ENCODE results near the gene SLC5A3.

DNA sequence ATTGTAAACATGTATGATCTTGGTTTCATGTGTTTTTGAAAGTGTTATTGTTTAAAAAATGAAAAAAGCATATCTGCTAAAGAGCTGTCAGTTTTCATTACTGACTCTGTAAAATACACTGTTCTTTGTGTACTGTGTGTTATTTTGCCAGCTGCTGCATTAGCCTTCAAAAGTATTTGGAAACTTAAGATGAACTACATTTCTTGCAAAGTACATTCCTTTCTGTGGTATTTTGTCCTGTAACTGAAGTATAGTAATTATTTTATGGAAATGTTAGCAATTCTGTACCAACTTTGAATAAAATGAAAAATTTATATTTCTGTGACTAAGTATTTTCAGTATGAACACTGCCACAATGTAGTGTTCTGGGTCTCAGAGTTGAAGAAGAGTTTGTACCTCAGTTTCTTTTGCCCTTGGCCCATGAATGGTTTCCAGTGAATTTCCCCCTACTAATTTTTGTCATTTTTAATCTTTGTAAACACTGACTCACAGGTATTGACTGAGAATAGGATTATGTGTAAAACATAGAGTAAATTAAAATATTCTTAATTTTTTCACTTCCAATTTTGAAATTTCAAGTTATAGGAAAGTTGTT is 32.7 kb downstream of the SLC5A3 start:
- TF ChIP-seq, protein P1, sequence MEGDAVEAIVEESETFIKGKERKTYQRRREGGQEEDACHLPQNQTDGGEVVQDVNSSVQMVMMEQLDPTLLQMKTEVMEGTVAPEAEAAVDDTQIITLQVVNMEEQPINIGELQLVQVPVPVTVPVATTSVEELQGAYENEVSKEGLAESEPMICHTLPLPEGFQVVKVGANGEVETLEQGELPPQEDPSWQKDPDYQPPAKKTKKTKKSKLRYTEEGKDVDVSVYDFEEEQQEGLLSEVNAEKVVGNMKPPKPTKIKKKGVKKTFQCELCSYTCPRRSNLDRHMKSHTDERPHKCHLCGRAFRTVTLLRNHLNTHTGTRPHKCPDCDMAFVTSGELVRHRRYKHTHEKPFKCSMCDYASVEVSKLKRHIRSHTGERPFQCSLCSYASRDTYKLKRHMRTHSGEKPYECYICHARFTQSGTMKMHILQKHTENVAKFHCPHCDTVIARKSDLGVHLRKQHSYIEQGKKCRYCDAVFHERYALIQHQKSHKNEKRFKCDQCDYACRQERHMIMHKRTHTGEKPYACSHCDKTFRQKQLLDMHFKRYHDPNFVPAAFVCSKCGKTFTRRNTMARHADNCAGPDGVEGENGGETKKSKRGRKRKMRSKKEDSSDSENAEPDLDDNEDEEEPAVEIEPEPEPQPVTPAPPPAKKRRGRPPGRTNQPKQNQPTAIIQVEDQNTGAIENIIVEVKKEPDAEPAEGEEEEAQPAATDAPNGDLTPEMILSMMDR (IDR thresholded peaks at IDR 0.05; ENCODE audit: borderline replicate concordance, extremely low read depth, low read length, poor library complexity, severe bottlenecking): no peak
- TF ChIP-seq EZH2 (IDR thresholded peaks at IDR 0.05; ENCODE audit: borderline replicate concordance, low read depth, low read length, severe bottlenecking): no peak

All from DND-41 (cell line).